CD4-positive, alpha-beta T cell (primary cell): ENCODE data around the gene KLHL28. TPM values are rescaled to one million over a fixed set of nuclear protein-coding genes. Genes with fewer than 3 reads are reported as not detected.

Experiments
- ATAC-seq: fragments of 200-7000 bp; cut with Tn5 transposase; one replicate; pipeline ENCODE4 v1.10.0; 2022; ENCODE audit warnings: mild to moderate bottlenecking; ENCODE audit not compliant: poor library complexity
- CTCF ChIA-PET: fragments of 350-600 bp; sonication (Branson Sonifier 250); formaldehyde crosslinking; loops from one replicate; lab custom pipeline; 2021; ENCODE audit warnings: antibody characterized with exemption, inconsistent platforms; lab: Charles Lee
- POLR2A ChIA-PET: fragments of 350-600 bp; sonication (Branson Sonifier 250); formaldehyde crosslinking; loops from one replicate; lab custom pipeline; 2021; ENCODE audit warnings: antibody characterized with exemption, inconsistent platforms; lab: Charles Lee
- DNase-seq, 14 experiments: peaks; one replicate each; pipeline ENCODE4 v3.0.0-alpha.2; 2013 to 2020; ENCODE audit warnings: mixed read lengths in 2 of 14
- H3K27ac ChIP-seq, 2 donors: one replicate each; pipeline versions ENCODE4 v1.5.1 to v1.7.0; 2013; ENCODE audit warnings: low read length in 2 of 2, low read depth in 1 of 2, mild to moderate bottlenecking in 1 of 2
- H3K27me3 ChIP-seq, 2 experiments: 1 replicate in 1 of 2; 2 replicates in 1 of 2; pipeline versions ENCODE4 v1.6.1 to v1.7.0; 2013; ENCODE audit warnings: low read length in 2 of 2, control low read depth in 1 of 2, mild to moderate bottlenecking in 1 of 2, moderate library complexity in 1 of 2; ENCODE audit not compliant: insufficient read depth in 2 of 2, control insufficient read depth in 1 of 2
- H3K36me3 ChIP-seq: one replicate; pipeline ENCODE4 v1.6.1; 2013; ENCODE audit warnings: low read length, control low read depth; ENCODE audit not compliant: insufficient read depth
- H3K4me1 ChIP-seq: one replicate; pipeline ENCODE4 v1.6.1; 2013; ENCODE audit warnings: low read length, control low read depth; ENCODE audit not compliant: insufficient read depth
- H3K4me3 ChIP-seq: one replicate; pipeline ENCODE4 v1.5.1; 2013; ENCODE audit warnings: mild to moderate bottlenecking, low read length, moderate library complexity
- H3K9me3 ChIP-seq, 2 experiments: 1 replicate in 1 of 2; 2 replicates in 1 of 2; pipeline versions ENCODE4 v1.6.1 to v1.7.0; 2013; ENCODE audit warnings: low read length in 2 of 2, mild to moderate bottlenecking in 2 of 2, control low read depth in 1 of 2, moderate library complexity in 1 of 2; ENCODE audit not compliant: control insufficient read depth in 1 of 2, insufficient read depth in 1 of 2
- H3K27ac Mint-ChIP-seq: one replicate; pipeline ENCODE4 v1.8.0; 2020; ENCODE audit warnings: mixed read lengths
- H3K27me3 Mint-ChIP-seq: one replicate; pipeline ENCODE4 v1.8.0; 2021; ENCODE audit warnings: mixed read lengths
- H3K36me3 Mint-ChIP-seq: one replicate; pipeline ENCODE4 v1.8.0; 2021; ENCODE audit warnings: low read depth, mixed read lengths
- H3K4me1 Mint-ChIP-seq: one replicate; pipeline ENCODE4 v1.8.0; 2021; ENCODE audit warnings: low read depth, mixed read lengths
- H3K4me3 Mint-ChIP-seq: one replicate; pipeline ENCODE4 v1.8.0; 2020; ENCODE audit warnings: mild to moderate bottlenecking, mixed read lengths
- H3K9me3 Mint-ChIP-seq: one replicate; pipeline ENCODE4 v1.8.0; 2020; ENCODE audit warnings: mixed read lengths
- CTCF ChIP-seq: fragments of 200-600 bp; IDR thresholded peaks from one replicate; pipeline ENCODE4 v1.8.0; 2022; ENCODE audit warnings: antibody characterized with exemption, mild to moderate bottlenecking
- intact Hi-C, 2 experiments: fragments of 100-400 bp; cut with DNase I in 1 of 2; cut with micrococcal nuclease in 1 of 2; formaldehyde crosslinking; loops; one replicate each; pipeline versions ENCODE4 v1.15.1 to v1.9.0; 2023 to 2025; cut with DNase I, micrococcal nuclease
- total RNA-seq, 174 experiments: library from RNA in 2 of 174; stranded (reverse) in 2 of 174; gene quantifications; one replicate each; pipeline ENCODE4 v1.2.3 and lab custom pipeline; 2021 to 2026

Gene KLHL28
- total RNA-seq, 2 experiments from 2014 or later, result 49.3 to 49.7 TPM

GRCh38 chr14:44955528-44955927, 6.2 kb downstream of the KLHL28 start:
- peaks cover 71% of the 10 kb centered on the region for H3K4me1 Mint-ChIP-seq
- H3K27me3 Mint-ChIP-seq, result no peaks in the 10 kb centered on the region
- Histone ChIP-seq H3K27me3 (no peaks in the 10 kb centered on the region), H3K4me1 (peaks cover 8% of the 10 kb centered on the region), H3K9me3 (no peaks in the 10 kb centered on the region), H3K4me3 (no peak overlapping the region), H3K36me3 (peaks cover 12% of the 10 kb centered on the region), H3K27ac (no peak overlapping the region)
- no peak overlapping the region for H3K4me3 Mint-ChIP-seq
- TF ChIP-seq CTCF, result no peak
- no peak for ATAC-seq
- H3K9me3 Mint-ChIP-seq, result no peaks in the 10 kb centered on the region
- H3K27ac Mint-ChIP-seq, result no peak overlapping the region
- no peak for DNase-seq
- ChIA-PET POLR2A (interaction anchor here (0.6 to 0.7 kb wide), 2 partner anchors 20 to 59 kb away, joined by 3 read pairs; no protein-coding TSS in a partner anchor), CTCF (no interaction called here)
- intact Hi-C loops, result no loop called here
- H3K36me3 Mint-ChIP-seq, result peaks cover 41% of the 10 kb centered on the region

GRCh38 chr14:44954750-44955149, 7.0 kb downstream of the KLHL28 start:
- H3K4me1 Mint-ChIP-seq, result peaks cover 66% of the 10 kb centered on the region
- intact Hi-C loops, result no loop called here

GRCh38 chr14:44952391-44953110, 9.2 kb downstream of the KLHL28 start:
- no peak for DNase-seq
- Histone ChIP-seq H3K36me3 (peaks cover 17% of the 10 kb centered on the region), H3K27ac (no peak overlapping the region), H3K4me1 (peaks cover 8% of the 10 kb centered on the region), H3K27me3 (no peaks in the 10 kb centered on the region), H3K4me3 (no peak overlapping the region), H3K9me3 (no peaks in the 10 kb centered on the region)
- POLR2A ChIA-PET, result no interaction called here
- Mint-ChIP-seq H3K27me3 (no peaks in the 10 kb centered on the region), H3K9me3 (no peaks in the 10 kb centered on the region), H3K4me1 (peaks cover 61% of the 10 kb centered on the region), H3K36me3 (peaks cover 63% of the 10 kb centered on the region), H3K27ac (no peak overlapping the region), H3K4me3 (no peak overlapping the region)
- no peak for ATAC-seq
- intact Hi-C loops, result no loop called here
- no peak for TF ChIP-seq CTCF
- CTCF ChIA-PET, result interaction anchor here (0.6 kb wide), 1 partner anchor 300 kb away, joined by 4 read pairs; no protein-coding TSS in a partner anchor

More at GRCh38 chr14:44954750-44955149, 7.0 kb downstream of the KLHL28 start:
- ChIA-PET POLR2A (no interaction called here), CTCF (no interaction called here)
- Mint-ChIP-seq H3K27ac (no peak overlapping the region), H3K4me3 (no peak overlapping the region), H3K9me3 (no peaks in the 10 kb centered on the region), H3K27me3 (no peaks in the 10 kb centered on the region), H3K36me3 (peaks cover 46% of the 10 kb centered on the region)
- no peak overlapping the region for H3K27ac ChIP-seq
- no peak for ATAC-seq
- no peak for DNase-seq
- H3K4me3 ChIP-seq, result no peak overlapping the region
- H3K27me3 ChIP-seq, result no peaks in the 10 kb centered on the region
- peaks cover 12% of the 10 kb centered on the region for H3K36me3 ChIP-seq
- peaks cover 8% of the 10 kb centered on the region for H3K4me1 ChIP-seq
- no peak for TF ChIP-seq CTCF
- no peaks in the 10 kb centered on the region for H3K9me3 ChIP-seq
